SH-SY5Y (cell line): ENCODE data around the gene PFKFB1.

Experiments
- GATA2 ChIP-seq: IDR thresholded peaks from 2 replicates; pipeline ENCODE4 v1.6.1; 2011; ENCODE audit warnings: mild to moderate bottlenecking, low read depth, low read length
- GATA3 ChIP-seq: IDR thresholded peaks from 2 replicates; pipeline ENCODE4 v1.6.1; 2011; ENCODE audit warnings: low read depth, mild to moderate bottlenecking, low read length, moderate library complexity

PFKFB1 gene

GRCh38 chrX:54921427-54922021 is 72.5 kb downstream of the PFKFB1 start:
- TF ChIP-seq GATA2 = no peak
- no peak for TF ChIP-seq GATA3

GRCh38 chrX:54920610-54921426 is 73.2 kb downstream of the PFKFB1 start, which contains the start of gene TRO:
Gene TRO (plus strand): TSS chrX:54920824. CDS start chrX:54922247, 1,423 bp downstream.
- no peak for TF ChIP-seq GATA3
- no peak for TF ChIP-seq GATA2

DNA sequence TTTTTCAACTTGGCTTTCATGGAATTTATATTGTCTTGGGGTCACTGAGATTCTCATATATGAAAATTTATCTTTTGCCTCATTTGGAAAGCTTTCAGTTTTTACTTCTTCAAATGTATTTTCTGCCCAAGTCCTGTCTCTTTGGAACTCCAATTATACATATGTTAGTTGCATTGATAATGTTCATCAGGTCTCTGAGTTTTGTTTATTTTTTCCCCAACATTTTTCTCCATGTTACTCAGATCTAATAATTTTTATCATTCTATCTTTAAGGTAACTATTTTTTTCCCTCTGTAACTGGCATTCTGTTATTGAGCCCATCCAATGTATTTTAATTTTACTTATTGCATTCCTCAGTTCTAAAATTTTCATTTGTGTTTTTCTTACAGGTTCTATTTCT is 84.0 kb downstream of the PFKFB1 start:
- TF ChIP-seq GATA2 (no peak), GATA3 (no peak)

- TF ChIP-seq GATA3 = no peak
- TF ChIP-seq GATA2 = no peak
These were observed 99.8 kb downstream of the PFKFB1 start for GRCh38 chrX:54894159-54894558.

DNA sequence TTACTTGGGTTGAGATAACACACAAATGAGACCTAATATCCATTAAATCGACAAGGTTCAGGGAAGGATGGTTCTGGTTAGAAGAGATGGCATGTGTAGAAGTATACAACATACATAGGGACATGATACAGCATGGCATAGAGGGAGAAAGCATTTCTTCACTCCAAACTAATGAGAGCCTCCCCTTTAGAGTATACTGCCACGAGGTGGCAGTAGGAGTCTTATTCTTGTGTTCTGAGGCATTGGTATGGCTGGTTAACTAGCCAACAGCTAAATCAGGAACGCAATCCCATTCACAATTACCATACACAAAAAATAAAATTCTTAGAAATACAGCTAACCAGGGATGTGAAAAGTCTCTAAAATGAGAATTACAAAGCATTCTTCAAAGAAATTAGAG is 102.4 kb downstream of the PFKFB1 start:
- TF ChIP-seq GATA2 (no peak), GATA3 (no peak)

- TF ChIP-seq GATA3 (no peak), GATA2 (no peak)
These were observed 108.2 kb downstream of the PFKFB1 start for GRCh38 chrX:54885740-54886139.
